Measurements from ENCODE around the gene FIBP.

- TF ChIP-seq CTCF (conservative IDR thresholded peaks at IDR 0.05): peak; percentile 5; the same call in 1 of the 2 replicates
- no peak for TF ChIP-seq ZFX (IDR thresholded peaks at IDR 0.05)
These were observed 34.9 kb downstream of the FIBP start for GRCh38 chr11:65853246-65853979.
